ENCODE results near the gene MRGPRD.

DNA sequence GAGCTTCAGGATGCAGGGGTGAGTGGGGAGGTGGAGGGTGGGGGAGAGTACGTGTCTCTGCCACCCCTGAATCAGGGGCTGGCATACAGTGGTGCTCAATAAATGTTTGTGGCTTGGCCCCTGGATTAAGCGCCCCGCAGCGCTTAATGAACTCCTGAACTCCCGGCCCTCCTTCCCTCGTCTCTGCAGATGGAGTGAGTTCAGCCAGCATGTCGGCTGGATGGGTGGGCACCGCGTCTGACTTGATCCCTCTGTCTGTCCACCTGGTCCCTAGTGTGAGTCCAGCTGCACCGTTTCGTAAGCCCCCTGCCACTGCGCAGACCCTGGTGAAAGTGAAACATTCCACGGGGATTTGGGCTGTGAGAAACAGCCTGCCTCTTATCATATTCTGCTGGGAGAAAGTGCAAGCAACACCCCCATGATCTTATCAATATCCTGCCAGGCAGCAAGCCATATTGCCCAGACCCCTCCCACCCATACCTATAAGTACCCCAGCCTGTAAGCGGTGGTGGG is 12.0 kb upstream of the MRGPRD start:
- TF ChIP-seq EZH2 (IDR thresholded peaks at IDR 0.05; ENCODE audit: low read depth) (no peak), CTCF (conservative IDR thresholded peaks at IDR 0.05) (no peak)

Measured in PC-9 (cell line).